ENCODE measurements around the gene UST.

The UST gene

DNA sequence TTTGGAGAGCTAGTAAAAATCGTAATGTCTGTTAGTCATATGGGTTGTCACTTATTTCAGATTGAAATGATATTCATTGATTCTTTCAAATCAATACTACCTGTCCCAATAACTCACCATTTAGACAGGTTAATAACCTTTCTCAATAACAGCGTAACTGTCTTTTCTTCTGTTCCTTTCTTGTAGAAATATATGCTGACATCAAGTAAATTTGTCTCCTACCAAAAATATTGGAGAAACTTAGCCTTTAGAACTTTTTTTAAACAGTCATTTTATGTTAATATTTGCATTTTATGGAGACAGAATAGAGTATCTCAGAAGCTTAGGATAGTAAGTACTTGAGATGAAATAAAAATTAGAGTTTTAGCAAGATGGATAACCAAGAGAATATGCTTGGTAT is 278.2 kb downstream of the UST start:
- ChIA-PET CTCF (interaction anchor here (1.4 kb wide), 1 partner anchor 407 kb away, joined by 3 read pairs; no protein-coding TSS in a partner anchor), POLR2A (no interaction called here)
- DNase-seq (ENCODE audit: extremely low spot score), result no peak
- TF ChIP-seq FOXA1 (IDR thresholded peaks at IDR 0.05) (no peak), L3MBTL2 (conservative IDR thresholded peaks at IDR 0.05) (no peak), ARNT (IDR thresholded peaks at IDR 0.05) (no peak), LEF1 (IDR thresholded peaks at IDR 0.05; ENCODE audit: borderline replicate concordance) (no peak), TARDBP (IDR thresholded peaks at IDR 0.05) (no peak), HDGF (IDR thresholded peaks at IDR 0.05; ENCODE audit: borderline replicate concordance) (no peak), SUZ12 (IDR thresholded peaks at IDR 0.05) (no peak), BHLHE40 (IDR thresholded peaks at IDR 0.05; ENCODE audit: borderline replicate concordance) (no peak), NFRKB (IDR thresholded peaks at IDR 0.05) (no peak), FOXM1 (IDR thresholded peaks at IDR 0.05; ENCODE audit: borderline replicate concordance) (no peak), ZNF384 (IDR thresholded peaks at IDR 0.05) (no peak), FOXK2 (IDR thresholded peaks at IDR 0.05) (no peak), CTBP1 (IDR thresholded peaks at IDR 0.05; ENCODE audit: borderline replicate concordance) (no peak), ELF4 (IDR thresholded peaks at IDR 0.05) (no peak), SP1 (IDR thresholded peaks at IDR 0.05) (no peak)
- TF ChIP-seq, protein P1, sequence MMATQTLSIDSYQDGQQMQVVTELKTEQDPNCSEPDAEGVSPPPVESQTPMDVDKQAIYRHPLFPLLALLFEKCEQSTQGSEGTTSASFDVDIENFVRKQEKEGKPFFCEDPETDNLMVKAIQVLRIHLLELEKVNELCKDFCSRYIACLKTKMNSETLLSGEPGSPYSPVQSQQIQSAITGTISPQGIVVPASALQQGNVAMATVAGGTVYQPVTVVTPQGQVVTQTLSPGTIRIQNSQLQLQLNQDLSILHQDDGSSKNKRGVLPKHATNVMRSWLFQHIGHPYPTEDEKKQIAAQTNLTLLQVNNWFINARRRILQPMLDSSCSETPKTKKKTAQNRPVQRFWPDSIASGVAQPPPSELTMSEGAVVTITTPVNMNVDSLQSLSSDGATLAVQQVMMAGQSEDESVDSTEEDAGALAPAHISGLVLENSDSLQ (IDR thresholded peaks at IDR 0.05), result no peak

DNA sequence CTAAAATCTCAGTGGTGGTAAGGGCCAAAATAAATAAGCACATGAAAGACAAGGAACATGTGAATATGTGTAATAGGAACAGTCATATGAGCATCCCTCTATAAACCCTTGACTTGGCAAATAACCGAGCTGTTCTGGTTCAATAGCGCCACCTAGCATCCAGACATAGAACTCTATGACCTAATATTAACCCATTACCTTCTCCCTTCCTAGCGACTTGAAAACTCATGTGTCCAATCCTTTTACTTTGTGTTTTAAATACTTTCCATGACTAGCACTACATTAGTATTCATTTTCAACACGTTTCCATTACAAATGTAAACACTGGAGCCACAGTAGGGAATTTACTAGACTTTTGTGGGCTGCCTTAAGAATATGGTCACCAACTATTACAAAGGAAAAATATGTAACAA is 279.7 kb downstream of the UST start:
- ChIA-PET CTCF (interaction anchor here (0.6 to 2.3 kb wide), 9 partner anchors 11 to 936 kb away, joined by 3 to 16 read pairs (median 3); no protein-coding TSS in a partner anchor), POLR2A (no interaction called here)
- no peak for TF ChIP-seq SUZ12 (IDR thresholded peaks at IDR 0.05)
- TF ChIP-seq, protein P1 (IDR thresholded peaks at IDR 0.05), result no peak
- TF ChIP-seq ELF4 (IDR thresholded peaks at IDR 0.05), result no peak
- no peak for TF ChIP-seq LEF1 (IDR thresholded peaks at IDR 0.05; ENCODE audit: borderline replicate concordance)
- TF ChIP-seq BHLHE40 (IDR thresholded peaks at IDR 0.05; ENCODE audit: borderline replicate concordance), result no peak
- no peak for TF ChIP-seq CTBP1 (IDR thresholded peaks at IDR 0.05; ENCODE audit: borderline replicate concordance)
- no peak for TF ChIP-seq HDGF (IDR thresholded peaks at IDR 0.05; ENCODE audit: borderline replicate concordance)
- no peak for TF ChIP-seq FOXA1 (IDR thresholded peaks at IDR 0.05)
- no peak for TF ChIP-seq L3MBTL2 (conservative IDR thresholded peaks at IDR 0.05)
- TF ChIP-seq TARDBP (IDR thresholded peaks at IDR 0.05), result no peak
- TF ChIP-seq ARNT (IDR thresholded peaks at IDR 0.05), result no peak
- peak; percentile 51 for DNase-seq (ENCODE audit: extremely low spot score)

DNA sequence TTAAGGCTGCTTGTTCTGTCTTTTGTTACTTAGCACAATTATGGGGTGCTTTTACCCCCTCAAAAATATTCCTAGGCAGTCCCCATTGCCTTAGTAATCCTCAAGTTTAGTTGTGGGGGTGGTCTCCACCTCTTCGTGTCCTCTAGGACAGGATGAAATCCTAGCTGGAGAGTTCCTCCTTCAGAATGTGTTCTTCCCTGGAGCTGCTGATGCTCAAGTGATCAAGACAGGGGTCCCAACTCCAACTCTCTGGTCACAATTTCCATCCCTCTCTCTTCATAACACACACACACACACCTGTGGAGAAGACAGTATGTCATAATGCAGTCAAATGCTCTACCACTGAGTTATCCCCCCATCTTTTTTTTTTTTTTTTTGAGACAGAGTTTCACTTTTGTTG is 280.7 kb downstream of the UST start:
- ChIA-PET POLR2A (no interaction called here), CTCF (interaction anchor here (0.6 to 2.3 kb wide), 6 partner anchors 19 to 823 kb away, joined by 3 to 16 read pairs (median 4); no protein-coding TSS in a partner anchor)
- DNase-seq (ENCODE audit: extremely low spot score), result no peak
- TF ChIP-seq LEF1 (IDR thresholded peaks at IDR 0.05; ENCODE audit: borderline replicate concordance), result no peak
- TF ChIP-seq ARNT (IDR thresholded peaks at IDR 0.05), result no peak
- TF ChIP-seq L3MBTL2 (conservative IDR thresholded peaks at IDR 0.05), result no peak
- TF ChIP-seq ZNF384 (IDR thresholded peaks at IDR 0.05), result no peak
- no peak for TF ChIP-seq FOXK2 (IDR thresholded peaks at IDR 0.05)
- TF ChIP-seq, protein P1 (IDR thresholded peaks at IDR 0.05), result no peak
- TF ChIP-seq SP1 (IDR thresholded peaks at IDR 0.05), result no peak
- TF ChIP-seq CTBP1 (IDR thresholded peaks at IDR 0.05; ENCODE audit: borderline replicate concordance), result no peak
- TF ChIP-seq ELF4 (IDR thresholded peaks at IDR 0.05), result no peak
- TF ChIP-seq FOXM1 (IDR thresholded peaks at IDR 0.05; ENCODE audit: borderline replicate concordance), result no peak
- no peak for TF ChIP-seq FOXA1 (IDR thresholded peaks at IDR 0.05)
- no peak for TF ChIP-seq NFRKB (IDR thresholded peaks at IDR 0.05)
- no peak for TF ChIP-seq TARDBP (IDR thresholded peaks at IDR 0.05)

DNA sequence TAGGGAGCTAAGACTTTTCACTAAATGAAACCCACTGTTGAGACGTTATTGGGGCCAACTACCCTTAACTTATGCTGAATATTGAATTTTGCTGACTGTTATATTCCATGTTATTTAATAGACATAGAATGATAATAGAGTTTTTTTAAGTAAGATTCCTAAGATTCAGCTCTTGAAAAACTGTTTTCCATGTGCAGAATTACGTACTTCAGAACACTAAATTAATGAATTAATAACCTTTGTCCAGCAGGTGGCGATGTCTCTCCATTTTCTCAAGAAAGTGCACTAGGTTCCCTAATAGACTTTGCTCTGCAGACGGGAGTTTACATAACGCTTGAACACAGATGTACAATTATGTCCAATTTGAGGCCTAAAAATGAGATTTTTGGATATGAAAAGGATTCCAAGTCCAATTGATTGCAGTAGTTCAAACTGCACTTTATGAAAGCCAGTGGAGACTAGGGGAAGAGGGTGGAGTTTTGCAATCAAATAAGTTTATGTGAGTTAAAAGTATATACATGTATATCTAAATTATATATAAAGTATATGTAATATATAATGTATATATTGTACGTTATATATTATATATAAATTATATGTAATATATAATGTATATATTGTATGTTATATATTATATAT is 282.1 kb downstream of the UST start:
- POLR2A ChIA-PET, result no interaction called here
- CTCF ChIA-PET, result interaction anchor here (0.6 to 1.4 kb wide), 20 partner anchors 11 to 1476 kb away, joined by 3 to 11 read pairs (median 4); no protein-coding TSS in a partner anchor

DNA sequence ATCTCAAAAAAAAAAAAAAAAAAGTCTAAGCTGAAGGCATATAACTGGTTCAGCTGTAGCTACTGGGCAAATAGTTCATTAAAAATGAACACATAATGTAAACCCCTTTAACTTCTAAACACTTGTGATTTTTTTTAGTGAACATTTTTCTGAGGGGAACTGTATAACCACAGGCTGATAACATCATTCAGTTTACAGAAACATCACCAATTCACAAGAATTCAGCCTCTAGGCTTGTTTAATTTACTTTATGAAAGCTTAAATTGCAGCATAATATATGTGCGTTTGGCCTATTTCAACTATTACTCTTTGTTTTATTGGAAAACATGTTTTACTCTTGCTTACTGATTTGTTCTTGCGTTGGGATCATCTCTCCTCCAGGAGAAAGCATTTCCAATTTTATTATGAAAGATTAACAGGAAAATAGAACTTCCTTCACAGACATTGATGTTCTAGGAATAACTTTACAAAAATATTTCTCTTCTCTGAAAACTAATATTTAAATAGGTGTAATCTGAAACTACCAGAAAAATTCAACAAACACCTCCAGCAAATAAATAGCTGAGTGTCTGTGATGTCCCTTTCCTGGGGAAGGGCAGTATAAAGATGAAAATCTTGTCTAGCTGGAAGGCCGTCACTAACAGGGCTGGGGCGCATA is 284.5 kb downstream of the UST start:
- ChIA-PET CTCF (interaction anchor here (0.5 to 1.3 kb wide), 3 partner anchors 49 to 517 kb away, joined by 3 to 5 read pairs (median 4); no protein-coding TSS in a partner anchor), POLR2A (interaction anchor here (0.9 kb wide), 1 partner anchor 30 kb away, joined by 3 read pairs; no protein-coding TSS in a partner anchor)
- no peak for DNase-seq (ENCODE audit: extremely low spot score)
- no peak for TF ChIP-seq LEF1 (IDR thresholded peaks at IDR 0.05; ENCODE audit: borderline replicate concordance)

More for the DNA sequence above, 282.1 kb downstream of the UST start:
- TF ChIP-seq TARDBP (IDR thresholded peaks at IDR 0.05) (no peak), ZNF384 (IDR thresholded peaks at IDR 0.05) (no peak), FOXK2 (IDR thresholded peaks at IDR 0.05) (no peak), ARNT (IDR thresholded peaks at IDR 0.05) (no peak)
- TF ChIP-seq, protein P1 (IDR thresholded peaks at IDR 0.05), result no peak
- DNase-seq (ENCODE audit: extremely low spot score), result peak; percentile 65
